NCI-H2171 treated with DMSO at 0.1 percent for 48 hours (cell line): Measurements from ENCODE around the gene ZBTB32.

Experiments
- DNase-seq: peaks from one replicate; lab custom pipeline; 2025; lab: John Stamatoyannopoulos, UW

ZBTB32 gene

DNA sequence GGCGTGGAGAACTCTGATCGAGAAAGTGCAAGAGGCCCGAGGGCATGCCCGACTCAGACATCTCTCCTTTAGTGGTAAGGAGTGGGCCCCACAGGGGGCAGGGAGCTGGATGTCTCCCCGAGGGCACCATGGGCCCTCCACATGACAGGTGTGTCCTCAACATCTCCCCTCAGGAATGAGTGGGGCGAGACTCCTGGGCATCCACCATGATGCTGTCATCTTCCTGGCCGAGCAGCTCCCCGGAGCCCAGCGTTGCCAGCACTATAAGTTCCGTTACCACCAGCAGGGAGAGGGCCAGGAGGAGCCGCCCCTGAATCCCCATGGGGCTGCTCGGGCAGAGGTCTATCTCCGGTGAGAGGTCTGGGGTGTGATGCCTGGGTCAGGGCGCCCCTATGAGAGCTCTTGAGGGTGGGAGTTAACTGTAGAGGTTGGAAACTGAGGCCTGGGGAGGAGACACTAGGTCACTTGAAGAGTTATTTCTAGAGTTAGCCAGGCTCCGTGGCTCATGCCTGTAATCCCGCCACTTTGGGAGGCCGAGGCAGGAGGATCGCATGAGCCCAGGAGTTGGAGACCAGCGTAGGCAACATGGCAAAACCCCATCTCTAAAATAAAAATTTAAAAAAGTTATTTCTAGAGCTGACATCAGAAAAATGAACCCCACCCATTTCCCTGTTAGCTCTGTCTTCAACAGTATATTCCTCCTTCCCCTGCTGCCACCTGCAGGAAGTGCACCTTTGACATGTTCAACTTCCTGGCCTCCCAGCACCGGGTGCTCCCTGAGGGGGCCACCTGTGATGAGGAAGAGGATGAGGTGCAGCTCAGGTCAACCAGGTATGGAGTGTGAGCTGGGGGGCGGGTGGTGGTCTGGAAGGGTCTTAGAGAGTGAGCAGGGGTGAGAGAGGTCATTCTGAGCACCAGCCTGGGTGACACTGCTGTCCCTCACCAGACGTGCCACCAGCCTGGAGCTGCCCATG is 32.8 kb downstream of the ZBTB32 start:
- no peak for DNase-seq

DNA sequence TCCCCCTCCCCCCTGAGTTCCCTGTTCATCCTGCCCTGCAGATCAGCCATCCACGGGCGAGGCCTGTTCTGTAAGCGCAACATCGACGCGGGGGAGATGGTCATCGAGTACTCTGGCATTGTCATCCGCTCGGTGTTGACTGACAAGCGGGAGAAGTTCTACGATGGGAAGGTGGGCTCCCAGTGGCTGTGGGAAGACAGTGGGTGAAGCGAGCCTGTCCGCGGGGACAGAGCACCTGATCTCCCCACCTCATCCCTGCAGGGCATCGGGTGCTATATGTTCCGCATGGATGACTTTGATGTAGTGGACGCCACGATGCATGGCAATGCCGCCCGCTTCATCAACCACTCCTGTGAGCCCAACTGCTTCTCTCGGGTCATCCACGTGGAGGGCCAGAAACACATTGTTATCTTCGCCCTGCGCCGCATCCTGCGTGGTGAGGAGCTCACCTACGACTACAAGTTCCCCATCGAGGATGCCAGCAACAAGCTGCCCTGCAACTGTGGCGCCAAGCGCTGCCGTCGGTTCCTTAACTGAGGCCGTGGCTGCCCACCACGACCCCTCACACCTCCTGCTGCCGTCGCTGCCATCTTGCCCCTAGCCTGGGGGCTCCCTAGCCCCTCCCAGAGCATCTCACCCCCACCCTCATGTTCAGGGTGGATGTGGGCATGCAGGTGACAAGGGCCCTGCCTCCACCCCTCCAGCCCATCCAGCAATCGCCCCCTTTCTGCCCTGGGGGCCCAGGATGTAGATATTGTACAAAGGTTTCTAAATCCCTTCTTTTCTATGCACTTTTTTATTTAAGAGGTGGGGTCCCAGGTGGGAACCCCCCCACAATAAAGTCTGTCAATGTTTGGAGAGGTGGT is 33.9 kb downstream of the ZBTB32 start:
- no peak for DNase-seq

DNA sequence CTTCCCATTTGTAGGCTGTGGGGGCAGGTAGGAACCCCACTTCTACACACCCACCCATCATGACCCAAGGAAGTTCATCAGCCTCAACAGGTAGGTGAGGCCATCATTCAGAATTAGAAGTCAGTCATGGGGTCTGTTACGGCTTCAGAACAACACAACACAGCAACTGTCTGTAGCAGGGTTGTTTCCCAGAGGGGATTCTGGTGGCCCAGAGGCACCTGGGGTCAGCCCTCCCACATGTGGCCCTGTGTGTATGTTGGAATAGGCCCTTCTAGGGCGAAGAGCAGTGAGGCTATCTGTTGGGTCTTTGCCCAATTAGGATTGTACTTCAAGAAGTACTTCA is 34.5 kb downstream of the ZBTB32 start:
- no peak for DNase-seq

DNA sequence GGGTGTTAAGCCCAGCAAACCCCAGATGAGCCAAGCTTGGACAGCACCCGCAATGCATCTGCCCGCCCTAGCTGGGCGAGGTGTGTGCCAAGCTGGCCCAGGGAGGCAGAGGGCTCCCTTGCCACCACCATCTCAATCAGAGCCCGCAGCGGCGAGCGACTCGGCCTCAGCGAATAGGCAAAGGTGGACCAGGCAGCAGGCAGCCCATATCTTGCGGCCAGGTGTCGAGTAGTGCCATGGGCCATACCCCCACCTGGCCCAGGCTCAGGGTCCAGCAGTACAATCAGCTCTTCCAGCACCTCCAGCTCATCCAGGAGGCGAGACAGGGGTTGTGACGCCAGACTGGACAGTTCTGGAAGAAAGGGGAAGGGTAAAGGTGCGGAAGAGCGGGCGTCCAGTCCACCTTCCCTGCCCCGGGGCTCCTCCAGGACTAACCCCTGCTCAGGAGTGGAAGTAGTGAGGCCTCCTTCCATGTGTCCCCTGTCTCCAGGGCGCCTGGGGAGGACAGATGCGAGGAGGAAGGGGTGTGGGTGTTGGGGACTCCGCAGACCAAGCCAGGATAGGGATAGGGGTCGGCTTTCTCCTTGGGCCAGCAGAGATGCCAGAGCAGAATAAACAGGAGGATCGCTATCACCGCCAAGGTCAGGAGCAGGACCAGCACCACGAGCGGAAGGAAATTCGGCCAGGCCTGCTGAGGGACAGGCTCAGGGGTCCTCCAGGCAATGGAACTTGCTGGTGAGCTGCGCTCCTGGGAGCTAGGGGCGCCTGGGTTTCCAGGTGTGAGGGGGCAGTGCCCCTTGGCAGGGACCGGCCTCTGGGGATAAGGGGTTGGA is 35.1 kb downstream of the ZBTB32 start:
- DNase-seq: no peak

DNA sequence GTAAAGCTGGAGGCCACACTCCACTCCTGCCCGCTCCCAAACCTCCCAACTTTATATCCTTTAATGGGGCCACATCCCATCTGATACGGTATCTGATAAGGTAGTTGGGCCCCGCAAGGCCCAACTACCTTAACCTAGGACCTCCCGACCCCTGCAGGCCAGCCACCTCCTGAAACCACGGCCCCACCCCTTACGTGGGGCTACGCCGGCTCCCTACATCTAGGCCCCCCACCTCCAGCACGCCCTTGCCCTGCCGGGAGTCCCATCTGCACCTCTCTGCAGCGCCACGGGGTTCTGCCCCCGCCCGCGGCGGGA is 35.7 kb downstream of the ZBTB32 start:
- DNase-seq: peak; percentile 70

DNA sequence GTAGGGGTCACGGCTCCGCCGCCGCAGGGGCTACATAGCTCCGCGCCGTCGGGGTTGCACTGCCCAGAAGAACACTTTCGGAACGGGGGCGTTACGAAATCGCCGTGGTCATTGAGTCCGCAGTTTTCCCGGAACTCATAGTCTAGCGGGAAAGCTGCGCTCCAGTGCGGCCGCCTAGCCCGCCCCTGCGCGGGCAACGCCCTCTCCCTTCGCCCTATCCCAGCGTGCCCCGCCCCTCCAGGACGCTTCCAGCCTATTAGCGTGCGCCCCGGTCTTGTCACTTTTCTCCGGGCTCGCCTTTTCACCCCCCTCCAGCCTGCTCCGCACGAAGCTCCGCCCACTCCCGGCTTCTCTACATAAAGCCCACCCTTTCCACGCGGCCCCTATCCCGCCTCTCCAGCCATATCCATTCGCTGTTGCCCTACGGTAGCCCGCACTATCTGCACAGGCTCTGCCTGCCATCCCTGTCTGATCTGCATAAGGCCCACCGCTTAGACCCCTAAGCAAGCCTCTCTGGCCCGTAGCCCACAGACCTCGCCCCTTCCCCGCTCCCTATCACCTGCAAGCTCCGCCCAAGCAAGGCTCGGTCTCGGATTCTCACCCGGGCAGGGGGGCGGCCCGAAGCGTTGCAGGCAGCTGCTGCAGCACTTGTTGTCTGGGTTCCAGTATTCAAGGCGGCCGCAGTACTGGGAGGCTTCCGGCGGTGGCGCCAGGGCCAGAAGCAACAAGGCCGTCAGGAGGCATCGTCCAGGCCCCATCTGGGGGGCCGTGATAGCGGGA is 36.3 kb downstream of the ZBTB32 start:
- DNase-seq: peak; percentile 100

DNA sequence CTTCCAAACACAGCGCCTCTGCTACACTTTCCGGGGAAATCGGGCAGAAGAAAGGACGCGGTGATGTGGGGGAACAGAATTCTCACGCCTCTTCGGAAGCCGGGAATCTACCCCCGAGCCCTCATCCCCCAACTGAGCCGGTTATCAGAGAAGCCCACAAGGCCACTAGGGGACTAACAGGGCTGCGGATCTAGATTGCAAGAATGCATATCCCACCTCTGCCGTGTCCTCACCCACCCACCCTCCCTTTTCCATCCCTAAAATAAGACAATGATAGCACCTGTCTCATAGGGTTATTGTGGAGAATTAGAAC is 36.8 kb downstream of the ZBTB32 start:
- peak; percentile 81 for DNase-seq

DNA sequence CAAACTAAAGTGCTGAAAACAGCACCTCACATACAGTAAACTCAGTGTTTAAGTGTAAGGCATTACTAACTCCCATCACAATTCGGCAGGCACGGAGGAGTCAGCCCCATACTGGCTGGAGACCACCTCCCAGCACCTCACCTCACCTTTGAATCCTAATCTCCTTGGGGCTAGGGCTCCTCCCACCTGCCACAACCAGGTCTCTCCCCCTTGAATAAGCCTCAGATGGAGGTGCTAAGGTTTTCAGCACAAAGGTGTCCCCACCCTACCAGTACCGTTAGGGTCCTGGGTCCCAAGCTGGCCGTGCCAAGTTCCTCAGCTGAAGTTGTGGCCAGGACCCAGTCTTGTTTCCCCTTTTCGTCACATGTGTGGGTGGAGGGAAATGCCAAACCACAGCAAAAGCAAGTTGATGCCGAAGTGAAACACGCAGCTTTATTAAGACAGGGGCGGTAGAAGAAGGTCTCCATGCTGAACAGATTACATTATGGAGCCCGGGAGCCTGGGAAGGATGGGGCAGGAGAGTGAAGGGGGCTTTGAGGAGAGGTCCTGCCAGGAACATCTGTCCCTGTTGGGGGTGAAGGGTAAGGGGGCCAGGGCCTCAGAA is 37.9 kb downstream of the ZBTB32 start, which contains the start of gene IGFLR1:
Gene IGFLR1, minus strand, starts transcription at position 332 of the 604 bp plus-strand sequence. CDS start 1,272 bp downstream, outside the sequence.
- no peak for DNase-seq

DNA sequence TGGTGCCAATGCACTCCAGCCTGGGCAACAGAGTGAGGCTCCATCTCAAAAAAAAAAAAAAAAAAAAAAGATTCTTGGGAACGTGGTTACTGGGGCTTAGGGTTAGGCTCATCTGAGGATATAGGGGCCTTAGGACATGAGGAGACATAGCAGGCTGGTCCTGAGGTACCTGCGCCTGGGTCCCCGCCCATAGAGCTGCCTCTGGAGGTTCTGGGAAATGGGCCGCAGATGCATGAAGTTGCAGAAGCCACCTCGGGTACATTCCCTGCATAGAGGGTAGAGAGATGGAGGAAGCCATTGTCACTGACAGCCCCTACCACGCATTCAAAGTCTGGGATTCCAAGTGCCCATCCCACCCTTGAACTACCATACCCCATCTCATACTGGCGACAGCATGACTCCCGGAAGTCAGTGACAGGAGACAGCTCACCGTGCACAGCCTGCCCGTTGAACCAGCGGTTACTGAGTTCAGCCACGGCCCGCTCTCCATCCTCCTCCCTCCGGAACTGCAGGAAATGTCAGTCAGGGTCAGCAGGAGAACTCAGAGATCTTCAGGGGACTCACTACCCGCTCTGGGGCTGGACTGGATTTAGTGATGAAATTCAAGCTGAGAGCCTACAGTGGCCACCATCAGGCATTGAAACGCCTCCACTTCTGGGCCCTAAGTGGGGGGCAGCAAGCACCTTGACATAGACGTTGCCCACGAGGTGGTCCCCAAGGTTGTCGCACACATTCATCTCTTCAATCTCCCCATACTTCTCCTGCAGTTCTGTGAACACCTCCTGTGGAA is 39.5 kb downstream of the ZBTB32 start:
- DNase-seq: no peak

DNA sequence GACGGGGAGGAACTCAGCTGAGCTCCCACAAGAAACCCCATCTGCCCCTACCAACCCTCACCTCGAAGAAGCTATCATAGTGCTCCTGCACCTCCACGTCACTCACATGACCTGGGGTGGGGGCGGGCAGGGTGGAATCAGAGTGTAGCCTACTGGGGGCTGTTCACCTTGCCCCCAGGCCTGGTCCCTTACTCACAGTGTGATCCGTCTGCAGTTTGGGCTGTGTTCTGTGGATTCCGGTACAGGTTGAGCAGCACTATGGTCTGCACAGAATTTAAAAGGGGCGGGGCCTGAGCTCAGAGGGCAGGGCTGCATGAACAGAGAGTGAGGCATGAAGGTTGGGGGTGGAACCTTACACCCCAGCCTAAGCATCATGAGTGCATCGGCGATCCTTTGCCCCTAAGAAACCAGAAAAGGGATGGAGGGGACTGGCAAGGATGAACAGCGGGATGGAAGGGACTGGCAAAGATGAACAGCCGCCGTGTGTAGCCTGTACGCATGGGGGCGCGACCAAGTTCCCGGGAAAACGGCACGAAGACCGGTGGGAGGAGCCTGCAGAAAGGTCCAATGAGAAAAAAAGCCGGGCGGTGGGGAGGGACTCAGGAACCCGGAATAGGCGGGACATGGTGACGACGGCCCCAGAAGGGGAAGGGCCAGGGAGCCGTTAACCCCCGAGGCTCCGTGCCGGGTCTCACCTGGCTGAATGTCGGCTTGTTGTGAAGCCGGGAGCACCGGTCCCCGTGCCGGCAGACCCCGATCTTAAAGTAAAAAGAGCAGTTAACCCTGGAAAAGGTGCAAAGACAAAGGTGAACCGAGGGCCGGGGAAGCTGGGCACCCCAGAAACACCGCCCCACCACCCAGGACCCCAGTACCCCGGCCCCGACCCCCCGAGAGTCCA is 40.3 kb downstream of the ZBTB32 start:
- DNase-seq: peak; percentile 94

DNA sequence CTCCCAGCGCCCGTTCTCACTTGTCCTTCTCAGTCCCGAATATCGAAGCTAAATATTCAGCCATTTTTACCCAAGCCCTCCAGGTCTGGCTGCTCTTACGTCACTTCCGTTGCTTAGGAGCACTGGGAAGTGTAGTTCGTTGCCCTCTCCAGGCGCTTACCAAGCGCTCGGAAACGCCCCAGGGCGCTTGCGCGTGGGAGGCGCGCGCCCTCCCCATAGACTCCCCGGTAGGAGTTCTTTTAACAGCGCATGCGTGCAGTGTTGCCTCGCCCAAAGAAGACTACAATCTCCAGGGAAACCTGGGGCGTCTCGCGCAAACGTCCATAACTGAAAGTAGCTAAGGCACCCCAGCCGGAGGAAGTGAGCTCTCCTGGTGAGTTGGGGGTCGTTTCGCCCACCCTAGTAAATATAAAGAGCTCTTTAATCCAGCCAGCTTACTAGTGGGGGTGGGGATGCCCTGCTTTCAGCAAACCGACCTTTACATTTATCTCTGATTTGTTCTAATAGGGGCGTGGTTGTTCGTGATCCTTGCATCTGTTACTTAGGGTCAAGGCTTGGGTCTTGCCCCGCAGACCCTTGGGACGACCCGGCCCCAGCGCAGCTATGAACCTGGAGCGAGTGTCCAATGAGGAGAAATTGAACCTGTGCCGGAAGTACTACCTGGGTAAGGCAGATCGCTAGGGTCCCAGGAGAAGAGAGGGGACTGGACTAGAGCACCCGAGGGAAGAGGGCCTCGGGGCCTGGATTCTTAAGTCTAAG is 41.1 kb downstream of the ZBTB32 start, which contains the start of the genes PSENEN and U2AF1L4:
Gene PSENEN, plus strand, starts transcription at position 324 of the 759 bp plus-strand sequence. Its CDS starts 280 bp downstream, at position 604.
Gene U2AF1L4, minus strand, starts transcription at position 91 of the 759 bp plus-strand sequence. Its CDS starts 27 bp downstream, at position 64.
- peak; percentile 97 for DNase-seq

DNA sequence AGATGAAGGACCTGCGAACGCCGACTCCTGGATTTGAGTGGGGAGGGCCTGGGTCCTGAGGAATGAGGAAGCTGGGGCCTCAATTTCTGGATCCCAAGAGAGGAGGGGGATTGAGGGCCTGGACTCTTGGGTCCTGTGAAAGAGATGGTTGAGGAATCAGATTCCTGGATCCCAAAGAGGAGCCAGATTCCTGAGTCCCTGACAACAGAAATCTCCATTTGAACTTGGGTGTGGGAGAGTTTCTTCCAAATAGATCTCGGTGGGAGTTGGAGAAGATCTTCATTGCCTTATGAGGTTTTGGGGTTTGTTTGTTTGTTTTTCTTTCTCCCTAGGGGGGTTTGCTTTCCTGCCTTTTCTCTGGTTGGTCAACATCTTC is 41.7 kb downstream of the ZBTB32 start:
- no peak for DNase-seq

DNA sequence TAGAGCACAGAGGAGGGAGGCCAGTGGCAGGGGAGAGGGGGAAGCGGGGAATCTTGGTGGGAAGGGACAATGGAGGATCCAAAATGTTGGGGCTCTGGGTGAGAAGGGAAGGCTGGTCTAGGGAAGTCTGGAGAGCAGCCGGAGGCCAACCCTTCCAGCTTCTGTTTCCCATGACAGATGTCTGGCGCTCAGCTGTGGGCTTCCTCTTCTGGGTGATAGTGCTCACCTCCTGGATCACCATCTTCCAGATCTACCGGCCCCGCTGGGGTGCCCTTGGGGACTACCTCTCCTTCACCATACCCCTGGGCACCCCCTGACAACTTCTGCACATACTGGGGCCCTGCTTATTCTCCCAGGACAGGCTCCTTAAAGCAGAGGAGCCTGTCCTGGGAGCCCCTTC is 42.2 kb downstream of the ZBTB32 start:
- no peak for DNase-seq

DNA sequence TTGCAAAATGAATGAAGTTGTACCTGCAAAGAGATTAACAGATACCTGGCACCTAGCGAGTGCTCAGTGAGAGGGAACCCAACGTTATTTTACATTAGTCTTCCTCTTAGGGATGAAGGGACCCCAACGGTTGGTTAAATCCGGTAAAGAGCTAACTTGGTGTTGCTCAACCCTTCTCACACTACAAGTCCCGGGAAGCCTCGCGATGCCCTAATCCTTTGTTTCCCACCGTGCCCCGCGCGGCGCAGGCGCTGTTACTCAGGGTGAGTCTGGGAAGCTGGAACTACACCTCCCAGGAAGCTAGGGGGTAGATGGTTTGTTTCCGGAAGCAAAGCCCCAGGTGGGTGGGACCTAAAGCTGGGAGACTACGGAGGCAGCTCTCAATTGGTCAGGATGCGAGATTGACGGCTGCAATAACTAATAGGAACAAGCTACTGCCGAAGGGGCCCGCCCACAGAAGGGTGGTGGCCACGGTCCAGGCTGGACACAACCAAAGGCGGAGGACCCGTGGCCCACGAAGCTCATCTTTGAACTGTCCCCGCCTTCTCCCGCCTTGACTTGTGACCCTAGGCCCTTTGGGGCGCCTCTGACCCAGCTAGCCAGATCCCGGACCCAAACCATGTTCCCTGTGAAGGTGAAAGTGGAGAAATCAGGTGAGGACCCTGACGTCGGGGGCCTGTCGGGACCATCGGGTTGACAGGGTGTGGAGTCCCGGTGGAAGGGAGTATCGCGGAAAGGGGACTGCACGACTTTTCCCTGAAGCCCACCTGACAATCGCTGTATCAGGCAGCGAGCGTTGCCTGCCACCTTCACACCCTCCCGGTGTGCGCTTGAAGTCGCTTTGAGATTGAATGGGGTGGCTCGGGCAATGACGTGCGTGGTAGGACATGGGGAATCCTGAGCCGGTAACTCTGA is 44.0 kb downstream of the ZBTB32 start, which contains the start of gene LIN37:
Gene LIN37, plus strand, starts transcription at position 471 of the 915 bp plus-strand sequence. Its CDS starts 149 bp downstream, at position 620.
- DNase-seq: peak; percentile 98

DNA sequence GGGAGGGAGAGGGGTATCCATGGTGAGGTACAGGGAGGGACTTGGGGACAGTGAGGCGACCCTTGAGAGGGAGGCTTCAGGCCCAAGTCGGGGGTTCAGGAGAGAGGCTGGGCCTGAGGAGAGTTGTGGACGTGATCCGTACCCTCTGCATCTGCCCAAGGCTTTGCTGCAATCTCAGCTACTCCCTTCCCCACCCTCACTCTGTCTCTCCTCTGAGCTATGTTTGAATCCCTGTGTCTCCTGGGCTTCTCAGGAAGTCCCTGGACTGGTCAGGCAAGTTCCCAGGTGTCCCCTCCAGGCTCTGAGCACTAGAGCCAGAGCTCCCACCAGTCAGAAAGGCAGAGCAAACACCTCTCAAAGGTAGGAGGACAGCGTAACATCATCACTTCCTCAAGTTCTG is 45.8 kb downstream of the ZBTB32 start:
- DNase-seq: no peak

DNA sequence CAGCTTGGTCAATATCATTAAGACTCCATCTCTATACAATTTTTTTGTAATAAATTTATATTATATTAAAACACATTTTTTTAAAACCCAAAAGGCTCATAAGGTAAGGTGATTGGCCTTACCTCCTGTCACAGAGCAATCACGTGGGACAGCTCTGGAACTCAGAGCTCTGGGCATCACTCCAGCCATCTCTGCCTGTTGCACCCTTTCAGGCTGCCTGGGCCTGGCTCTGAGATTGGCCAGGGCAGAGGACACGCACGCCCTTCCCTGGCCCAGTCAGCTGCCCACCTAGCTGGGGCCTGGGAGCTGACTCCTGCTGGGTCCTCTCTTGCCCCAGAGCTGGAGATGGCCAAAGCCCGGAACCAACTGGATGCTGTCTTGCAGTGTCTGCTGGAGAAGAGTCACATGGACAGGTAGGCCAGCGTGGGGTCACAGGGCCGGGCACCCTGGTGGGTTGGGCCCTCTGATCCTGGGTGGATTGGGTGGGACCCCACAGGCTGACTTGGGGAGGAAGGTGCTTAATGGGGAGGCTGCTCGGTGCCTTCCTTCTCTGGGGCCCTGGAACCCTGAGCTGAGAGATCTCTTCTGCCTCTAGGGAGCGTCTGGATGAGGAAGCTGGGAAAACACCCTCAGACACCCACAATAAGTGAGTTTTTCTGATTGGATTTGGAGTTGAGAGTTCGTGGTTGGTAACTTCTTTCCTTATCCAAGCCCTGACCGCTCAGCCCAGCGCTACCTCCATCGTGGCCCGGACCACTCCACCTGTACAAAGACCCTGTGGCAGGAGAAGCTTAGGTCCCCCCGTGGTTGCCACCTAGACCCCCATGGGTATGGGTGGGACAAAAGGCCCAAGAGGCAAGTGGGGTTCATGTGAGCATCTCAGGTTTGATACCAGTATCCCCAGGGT is 47.7 kb downstream of the ZBTB32 start:
- no peak for DNase-seq
